ENCODE measurements around the gene PHF21B.

GRCh38 chr22:44943701-44944324, 66.0 kb downstream of the PHF21B start:
- TF ChIP-seq POLR2AphosphoS5 (IDR thresholded peaks at IDR 0.05) = no peak
- no peak for TF ChIP-seq CTCF (IDR thresholded peaks at IDR 0.05)
- no peak for TF ChIP-seq POLR2A (IDR thresholded peaks at IDR 0.05)
- TF ChIP-seq EP300 (IDR thresholded peaks at IDR 0.05) = no peak

Data from sigmoid colon (tissue), 4 donors.